Liver (tissue), 3 donors: ENCODE results near the gene ARID4A.

Source experiments
- EGR1 ChIP-seq, 2 donors: IDR thresholded peaks; 2 replicates each; pipeline ENCODE4 v1.6.1; 2016 to 2018; ENCODE audit warnings: antibody characterized with exemption in 2 of 2, low read depth in 2 of 2
- GABPA ChIP-seq, 2 donors: IDR thresholded peaks in 1 of 2; conservative IDR thresholded peaks in 1 of 2; 2 replicates each; pipeline ENCODE4 v1.6.1; 2016; ENCODE audit warnings: antibody characterized with exemption in 2 of 2, mild to moderate bottlenecking in 1 of 2, moderate library complexity in 1 of 2
- JUND ChIP-seq, 2 donors: IDR thresholded peaks; 2 replicates each; pipeline ENCODE4 v1.6.1; 2016; ENCODE audit warnings: antibody characterized with exemption in 2 of 2
- NR2F2 ChIP-seq: IDR thresholded peaks from 2 replicates; pipeline ENCODE4 v1.6.1; 2016; ENCODE audit warnings: antibody characterized with exemption
- RAD21 ChIP-seq, 2 donors: IDR thresholded peaks; 2 replicates each; pipeline ENCODE4 v1.6.1; 2016; ENCODE audit warnings: antibody characterized with exemption in 2 of 2, mild to moderate bottlenecking in 2 of 2
- RXRA ChIP-seq, 2 donors: IDR thresholded peaks; 2 replicates each; pipeline ENCODE4 v1.6.1; 2017 to 2018; ENCODE audit warnings: antibody characterized with exemption in 2 of 2, mild to moderate bottlenecking in 1 of 2
- SP1 ChIP-seq: IDR thresholded peaks from 2 replicates; pipeline ENCODE4 v1.6.1; 2018; ENCODE audit warnings: antibody characterized with exemption, mild to moderate bottlenecking
- TAF1 ChIP-seq: conservative IDR thresholded peaks from 2 replicates; pipeline ENCODE4 v1.6.1; 2016; ENCODE audit warnings: antibody characterized with exemption, mild to moderate bottlenecking
- YY1 ChIP-seq: IDR thresholded peaks from 2 replicates; pipeline ENCODE4 v1.6.1; 2016; ENCODE audit warnings: antibody characterized with exemption, mild to moderate bottlenecking
- TF ChIP-seq, protein P1 (sequence below): fragments of 150-350 bp; IDR thresholded peaks from 2 replicates; pipeline ENCODE4 v1.5.1; 2017; ENCODE audit warnings: improper control_type of control experiment, low read depth, low read length; ENCODE audit not compliant: missing input control
- TF ChIP-seq, protein P2 (sequence below): IDR thresholded peaks from 2 replicates; pipeline ENCODE4 v1.6.1; 2016; ENCODE audit warnings: antibody characterized with exemption, mild to moderate bottlenecking
- TF ChIP-seq, protein P3 (sequence below): IDR thresholded peaks from 2 replicates; pipeline ENCODE4 v1.6.1; 2016; ENCODE audit warnings: antibody characterized with exemption
- TF ChIP-seq, protein P4 (sequence below): IDR thresholded peaks from 2 replicates; pipeline ENCODE4 v1.6.1; 2016; ENCODE audit warnings: antibody characterized with exemption
- TF ChIP-seq, protein P5 (sequence below): IDR thresholded peaks from 2 replicates; pipeline ENCODE4 v1.6.1; 2016; ENCODE audit warnings: antibody characterized with exemption
- donor health status: healthy.
- donor health status: healthy.

DNA sequence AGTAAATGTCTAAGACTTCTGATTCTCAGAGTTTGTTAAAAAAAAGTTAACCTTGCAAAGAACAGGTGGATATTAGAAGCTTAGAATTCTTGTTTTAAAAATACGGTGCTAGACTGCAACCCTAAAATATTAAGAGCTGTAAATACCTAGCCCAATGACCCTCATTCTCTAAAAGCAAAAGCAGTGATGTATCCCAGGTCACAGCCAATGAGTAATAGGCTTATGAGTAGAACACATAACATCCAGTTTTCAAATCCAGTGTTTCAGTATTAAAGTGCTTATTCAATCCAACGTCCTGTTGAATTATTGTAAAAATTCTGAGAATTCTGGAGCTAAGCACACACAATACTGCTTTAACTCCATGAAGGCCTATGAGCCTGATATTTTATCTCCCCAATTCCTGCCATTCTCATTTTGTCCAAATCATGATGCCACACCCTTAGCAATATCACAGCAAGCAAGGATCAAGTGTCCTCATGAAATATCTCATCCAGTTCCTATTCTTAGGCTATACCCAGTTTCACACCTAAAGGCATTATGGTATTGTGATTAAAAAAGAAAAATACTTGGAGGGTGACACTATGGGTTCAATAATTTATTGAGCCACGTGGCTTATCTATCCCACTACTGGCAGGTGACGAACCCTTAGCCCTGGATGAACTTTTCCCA lies 15.3 kb upstream of the ARID4A start:
- TF ChIP-seq EGR1 (IDR thresholded peaks at IDR 0.05; ENCODE audit: low read depth in 2 of 2) (no peak), YY1 (no peak), RAD21 (IDR thresholded peaks at IDR 0.05) (no peak), GABPA (IDR thresholded peaks at IDR 0.05 in 1 of 2, conservative IDR thresholded peaks at IDR 0.05 in 1 of 2) (no peak), TAF1 (no peak), SP1 (no peak), RXRA (IDR thresholded peaks at IDR 0.05) (peak in 1 of 2 donors; percentile 14), JUND (IDR thresholded peaks at IDR 0.05) (no peak), NR2F2 (no peak)
- TF ChIP-seq, protein P1, sequence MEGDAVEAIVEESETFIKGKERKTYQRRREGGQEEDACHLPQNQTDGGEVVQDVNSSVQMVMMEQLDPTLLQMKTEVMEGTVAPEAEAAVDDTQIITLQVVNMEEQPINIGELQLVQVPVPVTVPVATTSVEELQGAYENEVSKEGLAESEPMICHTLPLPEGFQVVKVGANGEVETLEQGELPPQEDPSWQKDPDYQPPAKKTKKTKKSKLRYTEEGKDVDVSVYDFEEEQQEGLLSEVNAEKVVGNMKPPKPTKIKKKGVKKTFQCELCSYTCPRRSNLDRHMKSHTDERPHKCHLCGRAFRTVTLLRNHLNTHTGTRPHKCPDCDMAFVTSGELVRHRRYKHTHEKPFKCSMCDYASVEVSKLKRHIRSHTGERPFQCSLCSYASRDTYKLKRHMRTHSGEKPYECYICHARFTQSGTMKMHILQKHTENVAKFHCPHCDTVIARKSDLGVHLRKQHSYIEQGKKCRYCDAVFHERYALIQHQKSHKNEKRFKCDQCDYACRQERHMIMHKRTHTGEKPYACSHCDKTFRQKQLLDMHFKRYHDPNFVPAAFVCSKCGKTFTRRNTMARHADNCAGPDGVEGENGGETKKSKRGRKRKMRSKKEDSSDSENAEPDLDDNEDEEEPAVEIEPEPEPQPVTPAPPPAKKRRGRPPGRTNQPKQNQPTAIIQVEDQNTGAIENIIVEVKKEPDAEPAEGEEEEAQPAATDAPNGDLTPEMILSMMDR, result no peak
- TF ChIP-seq, protein P2, sequence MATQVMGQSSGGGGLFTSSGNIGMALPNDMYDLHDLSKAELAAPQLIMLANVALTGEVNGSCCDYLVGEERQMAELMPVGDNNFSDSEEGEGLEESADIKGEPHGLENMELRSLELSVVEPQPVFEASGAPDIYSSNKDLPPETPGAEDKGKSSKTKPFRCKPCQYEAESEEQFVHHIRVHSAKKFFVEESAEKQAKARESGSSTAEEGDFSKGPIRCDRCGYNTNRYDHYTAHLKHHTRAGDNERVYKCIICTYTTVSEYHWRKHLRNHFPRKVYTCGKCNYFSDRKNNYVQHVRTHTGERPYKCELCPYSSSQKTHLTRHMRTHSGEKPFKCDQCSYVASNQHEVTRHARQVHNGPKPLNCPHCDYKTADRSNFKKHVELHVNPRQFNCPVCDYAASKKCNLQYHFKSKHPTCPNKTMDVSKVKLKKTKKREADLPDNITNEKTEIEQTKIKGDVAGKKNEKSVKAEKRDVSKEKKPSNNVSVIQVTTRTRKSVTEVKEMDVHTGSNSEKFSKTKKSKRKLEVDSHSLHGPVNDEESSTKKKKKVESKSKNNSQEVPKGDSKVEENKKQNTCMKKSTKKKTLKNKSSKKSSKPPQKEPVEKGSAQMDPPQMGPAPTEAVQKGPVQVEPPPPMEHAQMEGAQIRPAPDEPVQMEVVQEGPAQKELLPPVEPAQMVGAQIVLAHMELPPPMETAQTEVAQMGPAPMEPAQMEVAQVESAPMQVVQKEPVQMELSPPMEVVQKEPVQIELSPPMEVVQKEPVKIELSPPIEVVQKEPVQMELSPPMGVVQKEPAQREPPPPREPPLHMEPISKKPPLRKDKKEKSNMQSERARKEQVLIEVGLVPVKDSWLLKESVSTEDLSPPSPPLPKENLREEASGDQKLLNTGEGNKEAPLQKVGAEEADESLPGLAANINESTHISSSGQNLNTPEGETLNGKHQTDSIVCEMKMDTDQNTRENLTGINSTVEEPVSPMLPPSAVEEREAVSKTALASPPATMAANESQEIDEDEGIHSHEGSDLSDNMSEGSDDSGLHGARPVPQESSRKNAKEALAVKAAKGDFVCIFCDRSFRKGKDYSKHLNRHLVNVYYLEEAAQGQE, result no peak
- TF ChIP-seq, protein P3, sequence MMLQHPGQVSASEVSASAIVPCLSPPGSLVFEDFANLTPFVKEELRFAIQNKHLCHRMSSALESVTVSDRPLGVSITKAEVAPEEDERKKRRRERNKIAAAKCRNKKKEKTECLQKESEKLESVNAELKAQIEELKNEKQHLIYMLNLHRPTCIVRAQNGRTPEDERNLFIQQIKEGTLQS, result no peak
- TF ChIP-seq, protein P4, sequence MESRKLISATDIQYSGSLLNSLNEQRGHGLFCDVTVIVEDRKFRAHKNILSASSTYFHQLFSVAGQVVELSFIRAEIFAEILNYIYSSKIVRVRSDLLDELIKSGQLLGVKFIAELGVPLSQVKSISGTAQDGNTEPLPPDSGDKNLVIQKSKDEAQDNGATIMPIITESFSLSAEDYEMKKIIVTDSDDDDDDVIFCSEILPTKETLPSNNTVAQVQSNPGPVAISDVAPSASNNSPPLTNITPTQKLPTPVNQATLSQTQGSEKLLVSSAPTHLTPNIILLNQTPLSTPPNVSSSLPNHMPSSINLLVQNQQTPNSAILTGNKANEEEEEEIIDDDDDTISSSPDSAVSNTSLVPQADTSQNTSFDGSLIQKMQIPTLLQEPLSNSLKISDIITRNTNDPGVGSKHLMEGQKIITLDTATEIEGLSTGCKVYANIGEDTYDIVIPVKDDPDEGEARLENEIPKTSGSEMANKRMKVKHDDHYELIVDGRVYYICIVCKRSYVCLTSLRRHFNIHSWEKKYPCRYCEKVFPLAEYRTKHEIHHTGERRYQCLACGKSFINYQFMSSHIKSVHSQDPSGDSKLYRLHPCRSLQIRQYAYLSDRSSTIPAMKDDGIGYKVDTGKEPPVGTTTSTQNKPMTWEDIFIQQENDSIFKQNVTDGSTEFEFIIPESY, result no peak
- TF ChIP-seq, protein P5, sequence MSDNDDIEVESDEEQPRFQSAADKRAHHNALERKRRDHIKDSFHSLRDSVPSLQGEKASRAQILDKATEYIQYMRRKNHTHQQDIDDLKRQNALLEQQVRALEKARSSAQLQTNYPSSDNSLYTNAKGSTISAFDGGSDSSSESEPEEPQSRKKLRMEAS, result no peak
